ENCODE data around the gene WDHD1. TPM values are rescaled to one million over a fixed set of nuclear protein-coding genes. Genes with fewer than 3 reads are reported as not detected.
A peak's percentile ranks its signal among the peaks of the same experiment; 100 is the strongest.
"Not testable (repeated sequence)": the region's sequence is repeated elsewhere in the genome, so short reads cannot be mapped to it uniquely, and the experiment has no call there.

The WDHD1 gene
- total RNA-seq, 2 experiments from 2014 or later = 45.9 to 46.6 TPM

DNA sequence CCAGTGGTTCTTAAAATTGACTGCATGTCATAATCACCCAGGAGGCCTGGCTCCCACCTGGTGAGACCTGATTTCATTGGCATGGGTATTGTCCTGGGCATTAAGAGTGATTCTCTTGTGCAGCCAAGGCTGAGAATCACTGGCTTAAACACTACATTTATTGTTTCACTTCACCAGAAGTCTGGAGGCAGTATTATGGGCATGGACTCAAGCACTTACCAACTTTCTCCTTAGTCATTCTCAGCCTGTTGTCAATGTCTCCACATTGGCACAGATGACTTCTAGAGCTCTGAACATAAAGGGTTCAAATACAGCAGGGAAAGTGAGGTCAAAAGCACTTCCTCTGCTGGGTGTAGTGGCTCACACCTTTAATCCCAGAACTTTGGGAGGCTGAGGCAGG lies 98.7 kb downstream of the WDHD1 start:
- peaks cover 2% of the 10 kb centered on the region for H3K36me3 Mint-ChIP-seq (ENCODE audit: low read depth)
- ChIA-PET POLR2A (no interaction called here), CTCF (no interaction called here)
- no peaks in the 10 kb centered on the region for H3K9me3 Mint-ChIP-seq (ENCODE audit: insufficient read depth)
- H3K27ac Mint-ChIP-seq = no peak overlapping the region
- DNase-seq = no peak
- no peaks in the 10 kb centered on the region for H3K27me3 Mint-ChIP-seq (ENCODE audit: low read depth)
- H3K4me3 Mint-ChIP-seq = no peak overlapping the region
- no peak for ATAC-seq
- peaks cover 5% of the 10 kb centered on the region for H3K4me1 Mint-ChIP-seq (ENCODE audit: low read depth)

DNA sequence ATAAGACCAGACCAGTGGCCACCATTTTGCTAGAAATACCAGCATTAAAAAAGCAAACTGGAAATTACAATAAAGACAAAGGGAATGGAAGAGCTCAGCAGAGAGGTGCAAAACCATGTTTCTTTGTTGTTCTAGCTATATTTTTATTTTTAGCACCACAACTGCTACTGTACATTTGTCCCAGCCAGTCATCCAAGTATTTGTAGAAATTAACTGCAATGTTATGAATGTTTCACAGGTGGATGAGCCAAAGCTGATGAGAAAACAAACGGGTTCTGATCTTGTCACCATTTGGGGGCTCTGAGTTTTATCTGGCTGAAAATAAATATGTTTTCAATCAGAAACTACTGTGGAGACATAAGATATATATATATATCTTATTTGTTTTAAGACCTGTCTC lies 99.3 kb downstream of the WDHD1 start:
- peaks cover 5% of the 10 kb centered on the region for H3K4me1 Mint-ChIP-seq (ENCODE audit: low read depth)
- POLR2A ChIA-PET = no interaction called here
- no peak overlapping the region for H3K4me3 Mint-ChIP-seq
- H3K9me3 Mint-ChIP-seq (ENCODE audit: insufficient read depth) = no peaks in the 10 kb centered on the region
- H3K27ac Mint-ChIP-seq = no peak overlapping the region
- DNase-seq (no peak), ATAC-seq (no peak)
- CTCF ChIA-PET = no interaction called here
- peaks cover 2% of the 10 kb centered on the region for H3K36me3 Mint-ChIP-seq (ENCODE audit: low read depth)
- H3K27me3 Mint-ChIP-seq (ENCODE audit: low read depth) = no peaks in the 10 kb centered on the region

- ATAC-seq; H3K27ac Mint-ChIP-seq; H3K36me3 Mint-ChIP-seq (ENCODE audit: low read depth); H3K4me3 Mint-ChIP-seq; DNase-seq; H3K4me1 Mint-ChIP-seq (ENCODE audit: low read depth); H3K9me3 Mint-ChIP-seq (ENCODE audit: insufficient read depth); H3K27me3 Mint-ChIP-seq (ENCODE audit: low read depth); CTCF ChIA-PET; POLR2A ChIA-PET: not testable (repeated sequence)
Observed at GRCh38 chr14:54926570-54926969, 100.3 kb downstream of the WDHD1 start.

- H3K9me3 Mint-ChIP-seq (ENCODE audit: insufficient read depth) = no peaks in the 10 kb centered on the region
- POLR2A ChIA-PET = interaction anchor here (0.7 kb wide), 1 partner anchor 41 kb away, joined by 3 read pairs; no protein-coding TSS in a partner anchor
- H3K36me3 Mint-ChIP-seq (ENCODE audit: low read depth) = peaks cover 2% of the 10 kb centered on the region
- H3K27ac Mint-ChIP-seq = no peak overlapping the region
- ATAC-seq (no peak), DNase-seq (no peak)
- H3K4me1 Mint-ChIP-seq (ENCODE audit: low read depth) = peaks cover 4% of the 10 kb centered on the region
- CTCF ChIA-PET = no interaction called here
- no peaks in the 10 kb centered on the region for H3K27me3 Mint-ChIP-seq (ENCODE audit: low read depth)
- H3K4me3 Mint-ChIP-seq = no peak overlapping the region
Observed at GRCh38 chr14:54922598-54922997, 104.3 kb downstream of the WDHD1 start.

DNA sequence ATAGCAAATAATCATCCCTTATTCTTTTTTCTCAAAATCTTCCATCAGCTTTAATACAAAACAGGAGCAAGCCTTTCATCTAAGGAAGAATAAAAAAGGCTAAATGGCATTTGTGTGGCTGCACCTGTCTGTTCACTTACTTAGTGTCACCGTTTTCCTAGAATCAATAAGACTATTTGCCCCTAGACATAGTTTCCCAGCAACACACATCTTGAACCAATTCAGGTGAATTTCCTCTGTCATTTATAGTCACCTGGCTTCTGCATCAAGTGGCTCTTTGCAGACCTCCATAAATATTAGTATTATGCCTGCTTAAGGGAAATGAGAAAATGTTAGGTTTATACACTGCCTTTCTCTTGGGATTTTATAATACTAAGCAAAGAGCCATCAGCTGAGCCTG lies 106.8 kb downstream of the WDHD1 start:
- ATAC-seq (no peak), DNase-seq (no peak)
- ChIA-PET CTCF (interaction anchor here (1.1 kb wide), 1 partner anchor 17 kb away, joined by 3 read pairs; the partner anchor contains the start of gene GCH1), POLR2A (no interaction called here)
- H3K27me3 Mint-ChIP-seq (ENCODE audit: low read depth) = peaks cover 4% of the 10 kb centered on the region
- no peaks in the 10 kb centered on the region for H3K36me3 Mint-ChIP-seq (ENCODE audit: low read depth)
- no peak overlapping the region for H3K4me3 Mint-ChIP-seq
- no peak overlapping the region for H3K27ac Mint-ChIP-seq
- no peaks in the 10 kb centered on the region for H3K9me3 Mint-ChIP-seq (ENCODE audit: insufficient read depth)
- H3K4me1 Mint-ChIP-seq (ENCODE audit: low read depth) = peaks cover 4% of the 10 kb centered on the region

- no peak overlapping the region for H3K27ac Mint-ChIP-seq
- no peak overlapping the region for H3K4me3 Mint-ChIP-seq
- H3K36me3 Mint-ChIP-seq (ENCODE audit: low read depth) = no peaks in the 10 kb centered on the region
- H3K4me1 Mint-ChIP-seq (ENCODE audit: low read depth) = peaks cover 4% of the 10 kb centered on the region
- POLR2A ChIA-PET = no interaction called here
- ATAC-seq = no peak
- DNase-seq = no peak
- CTCF ChIA-PET = interaction anchor here (1.1 kb wide), 1 partner anchor 16 kb away, joined by 3 read pairs; the partner anchor contains the start of gene GCH1
- H3K27me3 Mint-ChIP-seq (ENCODE audit: low read depth) = peaks cover 4% of the 10 kb centered on the region
- H3K9me3 Mint-ChIP-seq (ENCODE audit: insufficient read depth) = no peaks in the 10 kb centered on the region
Observed at GRCh38 chr14:54919330-54919729, 107.6 kb downstream of the WDHD1 start.

DNA sequence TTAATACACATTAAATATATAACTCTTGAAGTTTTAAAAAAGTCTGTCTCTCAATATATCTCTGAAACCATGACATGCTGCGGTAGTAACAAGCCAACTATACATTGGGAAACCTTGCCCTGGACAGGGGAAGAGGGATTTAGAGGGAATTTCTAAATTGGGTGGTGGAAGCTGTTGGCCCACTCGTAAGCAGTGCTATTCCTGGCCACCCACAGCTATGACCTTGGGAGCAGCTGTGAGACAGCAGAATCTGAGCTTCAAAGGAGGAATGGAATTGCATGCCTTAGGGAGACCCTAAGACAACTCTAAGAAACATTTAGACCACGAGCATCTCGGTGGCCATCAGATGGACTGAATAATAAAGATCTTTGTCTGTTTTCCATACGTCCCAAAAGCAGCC lies 108.5 kb downstream of the WDHD1 start:
- Mint-ChIP-seq H3K4me3 (no peak overlapping the region), H3K27ac (no peak overlapping the region), H3K9me3 (ENCODE audit: insufficient read depth) (no peaks in the 10 kb centered on the region), H3K27me3 (ENCODE audit: low read depth) (peaks cover 4% of the 10 kb centered on the region), H3K4me1 (ENCODE audit: low read depth) (peaks cover 4% of the 10 kb centered on the region), H3K36me3 (ENCODE audit: low read depth) (no peaks in the 10 kb centered on the region)
- no peak for DNase-seq
- CTCF ChIA-PET = no interaction called here
- POLR2A ChIA-PET = no interaction called here
- ATAC-seq = no peak

- Mint-ChIP-seq H3K4me3 (no peak overlapping the region), H3K27ac (no peak overlapping the region), H3K4me1 (ENCODE audit: low read depth) (no peaks in the 10 kb centered on the region), H3K27me3 (ENCODE audit: low read depth) (peaks cover 4% of the 10 kb centered on the region), H3K9me3 (ENCODE audit: insufficient read depth) (no peaks in the 10 kb centered on the region), H3K36me3 (ENCODE audit: low read depth) (no peaks in the 10 kb centered on the region)
- POLR2A ChIA-PET = no interaction called here
- DNase-seq = no peak
- ATAC-seq = no peak
- CTCF ChIA-PET = interaction anchor here (1.0 kb wide), 1 partner anchor 12 kb away, joined by 3 read pairs; no protein-coding TSS in a partner anchor
Observed at GRCh38 chr14:54916101-54916500, 110.8 kb downstream of the WDHD1 start.

DNA sequence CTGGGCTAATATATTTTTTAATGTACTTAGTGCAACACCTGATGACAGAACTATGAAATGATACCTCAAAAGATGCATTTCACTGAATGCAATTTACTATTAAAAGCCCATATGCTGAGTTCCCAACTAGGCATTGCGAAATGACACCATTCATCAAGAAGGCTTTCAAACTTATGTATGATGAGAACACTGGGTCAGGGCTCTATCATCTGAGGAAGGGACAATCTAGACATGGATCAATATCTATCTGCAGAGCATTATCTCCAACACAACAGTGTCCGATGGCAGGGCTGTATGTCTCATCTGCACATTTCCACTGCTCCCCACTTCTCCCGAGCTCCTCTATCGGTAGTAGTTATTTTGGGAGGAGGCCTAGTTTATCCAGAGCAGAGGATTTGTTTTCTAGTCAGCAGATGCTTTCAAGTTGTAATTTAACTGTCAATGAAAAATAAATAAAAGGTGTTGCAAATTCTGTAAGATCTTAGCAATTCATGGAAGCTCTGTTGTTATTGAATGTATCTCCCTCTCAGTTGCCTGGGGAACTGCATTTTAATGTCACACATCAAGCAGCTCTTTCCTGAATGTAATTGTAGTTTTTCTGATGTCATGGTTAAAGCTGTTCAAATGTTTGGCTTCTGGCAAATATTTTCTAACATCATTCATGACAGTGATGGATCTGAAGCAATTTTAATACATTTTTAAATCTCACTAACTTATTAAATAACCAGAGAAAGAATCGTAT lies 116.9 kb downstream of the WDHD1 start:
- CTCF ChIA-PET = no interaction called here
- Mint-ChIP-seq H3K36me3 (ENCODE audit: low read depth) (peaks cover 3% of the 10 kb centered on the region), H3K4me3 (no peak overlapping the region), H3K27me3 (ENCODE audit: low read depth) (no peaks in the 10 kb centered on the region), H3K27ac (no peak overlapping the region), H3K4me1 (ENCODE audit: low read depth) (peaks cover 29% of the 10 kb centered on the region), H3K9me3 (ENCODE audit: insufficient read depth) (peaks cover 3% of the 10 kb centered on the region)
- no peak for ATAC-seq
- POLR2A ChIA-PET = no interaction called here
- no peak for DNase-seq

- H3K36me3 Mint-ChIP-seq (ENCODE audit: low read depth); H3K27me3 Mint-ChIP-seq (ENCODE audit: low read depth); H3K9me3 Mint-ChIP-seq (ENCODE audit: insufficient read depth); POLR2A ChIA-PET; H3K4me3 Mint-ChIP-seq; DNase-seq; ATAC-seq; H3K27ac Mint-ChIP-seq; CTCF ChIA-PET: not testable (repeated sequence)
- H3K4me1 Mint-ChIP-seq (ENCODE audit: low read depth) = peaks cover 29% of the 10 kb centered on the region
Observed at GRCh38 chr14:54908973-54909372, 117.9 kb downstream of the WDHD1 start.

GRCh38 chr14:54908190-54908589 lies 118.7 kb downstream of the WDHD1 start:
- H3K4me3 Mint-ChIP-seq = peak overlapping the region; percentile 44
- POLR2A ChIA-PET = no interaction called here
- peaks cover 3% of the 10 kb centered on the region for H3K9me3 Mint-ChIP-seq (ENCODE audit: insufficient read depth)
- CTCF ChIA-PET = no interaction called here
- ATAC-seq = peak; percentile 70
- peak; percentile 43 for DNase-seq
- peak overlapping the region; percentile 80 for H3K27ac Mint-ChIP-seq
- no peaks in the 10 kb centered on the region for H3K27me3 Mint-ChIP-seq (ENCODE audit: low read depth)
- H3K36me3 Mint-ChIP-seq (ENCODE audit: low read depth) = peaks cover 4% of the 10 kb centered on the region
- peaks cover 33% of the 10 kb centered on the region for H3K4me1 Mint-ChIP-seq (ENCODE audit: low read depth)

DNA sequence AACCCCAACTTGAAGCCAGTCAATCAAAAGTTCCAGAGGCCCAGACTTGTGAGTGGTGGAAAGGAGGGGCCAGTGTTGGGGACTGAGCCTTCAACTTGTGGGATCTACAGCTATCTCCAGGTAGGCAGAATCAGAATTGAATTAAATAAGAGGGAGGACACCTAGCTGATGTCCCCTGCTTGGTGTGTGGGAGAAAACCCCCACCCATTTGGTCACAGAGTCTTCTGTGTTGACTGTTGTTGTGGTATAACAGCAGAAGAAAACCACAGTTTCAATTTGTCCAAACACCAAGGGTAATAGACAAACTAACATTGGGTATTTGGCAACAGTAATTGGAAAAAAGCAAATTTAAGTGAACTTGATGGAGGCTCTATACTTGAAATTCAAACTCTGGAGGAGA lies 120.8 kb downstream of the WDHD1 start:
- ChIA-PET POLR2A (interaction anchor here (1.0 kb wide), 1 partner anchor 120 kb away, joined by 3 read pairs; the partner anchor contains the start of gene WDHD1), CTCF (no interaction called here)
- no peak overlapping the region for H3K27ac Mint-ChIP-seq
- H3K4me3 Mint-ChIP-seq = no peak overlapping the region
- H3K27me3 Mint-ChIP-seq (ENCODE audit: low read depth) = no peaks in the 10 kb centered on the region
- ATAC-seq (no peak), DNase-seq (no peak)
- peaks cover 3% of the 10 kb centered on the region for H3K9me3 Mint-ChIP-seq (ENCODE audit: insufficient read depth)
- peaks cover 7% of the 10 kb centered on the region for H3K36me3 Mint-ChIP-seq (ENCODE audit: low read depth)
- peaks cover 38% of the 10 kb centered on the region for H3K4me1 Mint-ChIP-seq (ENCODE audit: low read depth)

Data from activated CD8-positive, alpha-beta T cell treated with anti-CD3 and anti-CD28 coated beads, Interleukin-2, amount 10 ng/mL, durations not matched to agents 7 days and 5 days (primary cell).